ENCODE measurements around the gene SPATS2. TPM values are rescaled to one million over a fixed set of nuclear protein-coding genes. Genes with fewer than 3 reads are reported as not detected.
"Not testable (repeated sequence)": the region's sequence is repeated elsewhere in the genome, so short reads cannot be mapped to it uniquely, and the experiment has no call there.

SPATS2 gene
- total RNA-seq (2021; fragmentation: NEBNext Ultra II Directional; extraction: Animal tissue kit (Norgen Biotek cat#: 25700)): 10 to 100 TPM; 33.4 to 64.4 (median 50.9) TPM
- long read RNA-seq, partial matches to known transcripts: 6 of 14 reads
- long read RNA-seq, other reads (novel, unspliced or antisense): 4 of 14 reads

DNA sequence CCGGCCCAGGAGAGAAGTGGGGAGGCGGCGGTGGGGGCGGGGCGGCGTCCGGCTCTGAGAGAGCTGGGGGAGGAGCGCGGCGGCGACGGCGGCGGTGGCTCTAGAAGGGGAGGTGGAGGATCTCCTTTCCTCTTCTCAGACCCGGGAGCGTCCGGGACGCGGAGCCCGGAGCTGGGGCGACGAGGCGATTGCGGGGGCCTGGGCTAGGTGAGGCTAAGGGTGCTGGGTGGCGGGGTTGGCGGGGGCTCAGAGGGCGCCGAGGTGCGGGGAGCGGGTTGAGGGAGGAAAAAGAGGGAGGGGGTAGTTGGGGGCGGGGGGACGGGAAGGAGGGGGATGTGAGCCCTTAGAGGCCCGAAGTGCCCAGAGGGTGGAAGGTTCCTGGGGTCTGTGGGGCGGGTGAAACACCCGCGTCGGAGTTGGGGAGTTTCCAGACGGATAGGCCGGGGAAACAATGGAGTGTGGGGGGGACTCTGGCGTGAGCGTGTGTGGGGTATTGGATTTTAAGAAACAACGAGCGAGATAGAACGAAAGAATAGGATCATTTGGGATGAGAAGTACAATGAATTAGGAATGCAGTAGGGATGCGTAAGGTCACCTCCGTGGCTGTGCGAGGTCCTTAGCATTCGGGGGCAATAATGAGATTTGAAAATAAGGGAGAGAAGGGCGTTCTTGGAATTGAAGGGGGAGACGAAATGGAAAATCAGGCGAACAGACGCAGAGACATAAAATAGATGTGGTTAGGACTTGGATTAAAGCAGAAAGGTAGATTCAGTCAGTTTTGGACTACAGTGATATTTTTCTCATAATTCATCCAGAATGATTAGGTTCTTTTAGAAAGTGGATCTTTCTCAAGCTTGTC is at the start of gene SPATS2:
TSS of gene SPATS2 (plus strand) at position 82 of the 859 bp plus-strand sequence. CDS start 93,551 bp downstream, outside the sequence.
- H3K4me1 Mint-ChIP-seq (ENCODE audit: low read depth): peaks cover 62% of the 10 kb centered on the region
- H3K36me3 Mint-ChIP-seq (ENCODE audit: low read depth): peaks cover 24% of the 10 kb centered on the region
- H3K27me3 Mint-ChIP-seq (ENCODE audit: insufficient read depth): peaks cover 2% of the 10 kb centered on the region; the same call in 1 of the 2 replicates
- H3K27ac Mint-ChIP-seq: peak within 1 kb of the TSS; percentile 85
- no peaks in the 10 kb centered on the region for H3K9me3 Mint-ChIP-seq
- H3K4me3 Mint-ChIP-seq: peak within 1 kb of the TSS; percentile 95
- no peak for DNase-seq
- TF ChIP-seq, protein P1, sequence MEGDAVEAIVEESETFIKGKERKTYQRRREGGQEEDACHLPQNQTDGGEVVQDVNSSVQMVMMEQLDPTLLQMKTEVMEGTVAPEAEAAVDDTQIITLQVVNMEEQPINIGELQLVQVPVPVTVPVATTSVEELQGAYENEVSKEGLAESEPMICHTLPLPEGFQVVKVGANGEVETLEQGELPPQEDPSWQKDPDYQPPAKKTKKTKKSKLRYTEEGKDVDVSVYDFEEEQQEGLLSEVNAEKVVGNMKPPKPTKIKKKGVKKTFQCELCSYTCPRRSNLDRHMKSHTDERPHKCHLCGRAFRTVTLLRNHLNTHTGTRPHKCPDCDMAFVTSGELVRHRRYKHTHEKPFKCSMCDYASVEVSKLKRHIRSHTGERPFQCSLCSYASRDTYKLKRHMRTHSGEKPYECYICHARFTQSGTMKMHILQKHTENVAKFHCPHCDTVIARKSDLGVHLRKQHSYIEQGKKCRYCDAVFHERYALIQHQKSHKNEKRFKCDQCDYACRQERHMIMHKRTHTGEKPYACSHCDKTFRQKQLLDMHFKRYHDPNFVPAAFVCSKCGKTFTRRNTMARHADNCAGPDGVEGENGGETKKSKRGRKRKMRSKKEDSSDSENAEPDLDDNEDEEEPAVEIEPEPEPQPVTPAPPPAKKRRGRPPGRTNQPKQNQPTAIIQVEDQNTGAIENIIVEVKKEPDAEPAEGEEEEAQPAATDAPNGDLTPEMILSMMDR (IDR thresholded peaks at IDR 0.05): no peak

DNA sequence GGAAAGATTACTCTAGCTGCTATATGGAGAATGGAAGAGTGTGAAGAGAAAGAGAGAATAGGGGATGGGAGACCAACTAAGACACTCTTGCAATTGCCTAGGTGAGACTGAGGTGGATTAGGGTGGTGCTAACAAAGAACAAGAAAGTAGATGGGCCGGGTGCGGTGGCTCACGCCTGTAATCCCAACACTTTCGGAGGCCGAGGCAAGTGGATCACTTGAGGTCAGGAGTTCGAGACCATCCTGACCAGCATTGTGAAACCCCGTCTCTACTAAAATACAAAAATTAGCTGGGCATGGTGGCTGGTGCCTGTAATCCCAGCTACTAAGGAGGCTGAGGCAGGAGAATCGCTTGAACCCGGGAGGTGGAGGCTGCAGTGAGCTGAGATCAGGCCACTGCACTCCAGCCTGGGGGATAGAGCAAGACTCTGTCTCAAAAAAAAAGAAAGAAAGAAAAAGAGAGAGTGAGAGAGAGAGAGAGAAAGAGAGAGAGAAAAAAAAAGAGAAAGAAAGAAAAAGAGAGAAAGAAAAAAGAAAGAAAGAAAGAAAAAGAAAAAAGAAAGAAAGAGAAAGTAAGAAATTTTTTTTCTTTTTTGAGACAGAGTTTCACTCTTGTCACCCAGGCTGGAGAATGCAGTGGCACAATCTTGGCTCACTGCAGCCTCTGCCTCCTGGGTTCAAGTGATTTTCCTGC is 46.7 kb upstream of the SPATS2 start:
- H3K27ac Mint-ChIP-seq; H3K4me3 Mint-ChIP-seq; H3K9me3 Mint-ChIP-seq; H3K36me3 Mint-ChIP-seq (ENCODE audit: low read depth); H3K27me3 Mint-ChIP-seq (ENCODE audit: insufficient read depth); DNase-seq: not testable (repeated sequence)
- peaks cover 26% of the 10 kb centered on the region for H3K4me1 Mint-ChIP-seq (ENCODE audit: low read depth)

DNA sequence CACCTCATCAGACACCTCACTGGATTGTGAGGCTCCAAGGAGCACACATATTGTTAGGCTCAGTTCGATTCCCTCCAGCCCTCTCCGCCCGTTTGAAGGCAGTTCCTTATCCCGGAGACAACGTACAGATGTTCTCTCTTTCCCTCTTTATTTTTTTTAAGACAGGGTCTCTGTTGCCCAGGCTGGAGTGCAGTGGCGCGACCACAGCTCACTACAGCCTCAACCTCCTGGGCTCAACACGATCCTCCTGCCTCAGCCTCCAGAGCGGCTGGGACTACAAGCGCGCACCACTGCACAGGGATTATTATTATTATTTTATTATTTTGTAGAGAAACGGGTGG is 44.9 kb upstream of the SPATS2 start:
- Mint-ChIP-seq H3K4me3 (peak overlapping the region; percentile 100), H3K27ac (peak overlapping the region; percentile 94), H3K36me3 (ENCODE audit: low read depth) (peaks cover 5% of the 10 kb centered on the region; the same call in 1 of the 2 replicates), H3K4me1 (ENCODE audit: low read depth) (peaks cover 26% of the 10 kb centered on the region), H3K27me3 (ENCODE audit: insufficient read depth) (peaks cover 2% of the 10 kb centered on the region), H3K9me3 (no peaks in the 10 kb centered on the region)
- TF ChIP-seq, protein P1 (IDR thresholded peaks at IDR 0.05): no peak
- no peak for DNase-seq

DNA sequence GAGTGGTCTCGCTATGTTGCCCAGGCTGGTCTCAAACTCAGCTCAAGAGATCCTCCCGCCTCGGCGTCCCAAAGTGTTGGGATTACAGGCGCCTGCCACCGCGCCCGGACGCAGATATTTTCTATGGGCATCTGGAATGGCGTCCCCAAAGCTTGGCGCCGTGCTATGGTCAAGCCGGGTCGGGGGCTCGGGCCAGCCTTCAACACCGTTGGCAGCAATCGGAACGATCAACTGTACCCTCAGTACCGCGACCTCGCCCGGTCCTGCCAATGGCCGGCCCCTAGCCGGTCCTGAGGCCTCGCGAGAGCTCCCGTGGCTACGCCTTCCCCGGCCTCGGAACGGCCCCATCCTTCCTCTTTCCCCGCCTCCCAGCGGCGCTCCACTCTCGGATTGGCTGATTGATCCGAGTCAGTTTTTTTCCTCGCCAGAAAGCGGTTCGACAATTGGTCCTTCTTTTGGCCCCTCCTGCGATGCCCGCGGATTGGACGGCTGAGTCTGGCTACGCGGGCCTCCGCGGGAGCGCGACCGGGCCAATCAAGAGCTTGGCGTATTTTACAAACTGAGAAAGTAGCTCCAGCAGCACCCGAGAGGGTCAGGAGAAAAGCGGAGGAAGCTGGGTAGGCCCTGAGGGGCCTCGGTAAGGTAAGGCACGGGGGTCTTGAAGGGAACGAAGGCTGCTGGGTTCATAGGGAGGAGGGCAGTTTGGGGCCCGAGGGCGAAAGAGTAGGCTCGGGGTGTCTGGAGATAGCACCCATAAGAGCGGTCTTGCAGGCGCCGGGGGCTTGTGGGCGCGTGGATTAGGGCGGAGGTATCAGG is 44.3 kb upstream of the SPATS2 start, which contains the start of gene TROAP:
TSS of gene TROAP (plus strand) at position 548 of the 816 bp plus-strand sequence. CDS start 354 bp downstream, outside the sequence.
- TF ChIP-seq, protein P1 (IDR thresholded peaks at IDR 0.05): no peak
- peak; percentile 98 for DNase-seq
- peaks cover 26% of the 10 kb centered on the region for H3K4me1 Mint-ChIP-seq (ENCODE audit: low read depth)
- peaks cover 8% of the 10 kb centered on the region; the same call in 1 of the 2 replicates for H3K36me3 Mint-ChIP-seq (ENCODE audit: low read depth)
- H3K27me3 Mint-ChIP-seq (ENCODE audit: insufficient read depth): peaks cover 2% of the 10 kb centered on the region
- peak within 1 kb of the TSS; percentile 100 for H3K4me3 Mint-ChIP-seq
- H3K27ac Mint-ChIP-seq: peak within 1 kb of the TSS; percentile 94
- H3K9me3 Mint-ChIP-seq: no peaks in the 10 kb centered on the region

DNA sequence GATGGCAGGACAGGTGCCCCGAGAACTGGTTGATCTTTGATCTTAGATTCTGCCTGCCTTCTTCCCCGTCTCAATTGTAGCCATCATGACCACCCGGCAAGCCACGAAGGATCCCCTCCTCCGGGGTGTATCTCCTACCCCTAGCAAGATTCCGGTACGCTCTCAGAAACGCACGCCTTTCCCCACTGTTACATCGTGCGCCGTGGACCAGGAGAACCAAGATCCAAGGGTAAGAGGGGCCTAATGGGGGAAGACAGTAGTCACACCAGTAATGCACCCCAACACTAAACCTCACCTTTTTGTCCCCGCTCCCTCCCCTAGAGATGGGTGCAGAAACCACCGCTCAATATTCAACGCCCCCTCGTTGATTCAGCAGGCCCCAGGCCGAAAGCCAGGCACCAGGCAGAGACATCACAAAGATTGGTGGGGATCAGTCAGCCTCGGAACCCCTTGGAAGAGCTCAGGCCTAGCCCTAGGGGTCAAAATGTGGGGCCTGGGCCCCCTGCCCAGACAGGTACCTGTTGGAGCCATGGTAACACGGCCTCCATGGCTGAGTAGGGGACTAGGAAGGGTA is 43.7 kb upstream of the SPATS2 start:
- Mint-ChIP-seq H3K4me1 (ENCODE audit: low read depth) (peaks cover 26% of the 10 kb centered on the region), H3K9me3 (no peaks in the 10 kb centered on the region), H3K36me3 (ENCODE audit: low read depth) (peaks cover 10% of the 10 kb centered on the region; the same call in 1 of the 2 replicates), H3K4me3 (peak overlapping the region; percentile 100), H3K27ac (peak overlapping the region; percentile 94), H3K27me3 (ENCODE audit: insufficient read depth) (peaks cover 2% of the 10 kb centered on the region)
- DNase-seq: no peak
- TF ChIP-seq, protein P1 (IDR thresholded peaks at IDR 0.05): no peak
